NCI-H82 (cell line): ENCODE results near the gene NAT10.
"Not testable (repeated sequence)": the region's sequence is repeated elsewhere in the genome, so short reads cannot be mapped to it uniquely, and the experiment has no call there.

Source experiments
- DNase-seq: peaks from one replicate; lab custom pipeline; 2025; lab: John Stamatoyannopoulos, UW

NAT10 gene

DNA sequence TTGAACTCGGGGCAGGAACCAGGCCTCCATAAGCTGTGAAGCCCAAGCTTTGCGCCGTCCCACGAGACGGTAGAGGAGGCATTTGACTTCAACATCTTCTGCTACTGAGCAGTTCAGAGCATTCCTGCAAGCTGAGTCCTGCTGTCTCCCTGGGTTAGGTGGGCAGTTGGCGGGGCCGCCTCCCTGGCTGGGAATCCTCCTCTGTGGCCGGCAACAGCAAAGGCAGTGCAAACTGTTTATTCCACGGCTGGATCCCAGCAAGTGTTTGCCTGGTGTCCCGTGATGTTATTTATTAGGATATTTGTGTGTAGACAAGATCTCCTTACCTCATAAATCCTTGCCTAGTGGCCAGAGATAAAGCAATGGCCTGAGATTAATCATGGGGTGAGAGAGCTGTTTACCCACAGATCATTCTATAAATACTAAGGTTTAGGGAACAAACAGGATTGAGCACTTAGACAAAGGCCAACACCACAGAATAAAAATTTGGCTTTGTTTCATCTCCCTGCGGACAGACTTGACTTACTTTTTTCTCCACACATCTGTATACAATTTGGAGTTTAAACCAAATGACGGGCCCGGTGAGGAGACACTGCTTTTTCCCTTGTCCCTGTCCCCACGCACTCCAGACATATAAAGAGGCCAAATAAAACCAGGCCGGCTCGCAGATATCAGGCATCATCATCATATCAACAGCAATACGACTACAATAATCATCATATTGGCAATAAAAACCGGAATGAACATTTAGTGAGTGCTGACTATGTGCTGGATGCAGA, 63.4 kb downstream of the NAT10 start:
- DNase-seq: peak; percentile 27

GRCh38 chr11:34169686-34170085, 64.3 kb downstream of the NAT10 start:
- peak; percentile 76 for DNase-seq

GRCh38 chr11:34173050-34173449, 67.6 kb downstream of the NAT10 start:
- no peak for DNase-seq

DNA sequence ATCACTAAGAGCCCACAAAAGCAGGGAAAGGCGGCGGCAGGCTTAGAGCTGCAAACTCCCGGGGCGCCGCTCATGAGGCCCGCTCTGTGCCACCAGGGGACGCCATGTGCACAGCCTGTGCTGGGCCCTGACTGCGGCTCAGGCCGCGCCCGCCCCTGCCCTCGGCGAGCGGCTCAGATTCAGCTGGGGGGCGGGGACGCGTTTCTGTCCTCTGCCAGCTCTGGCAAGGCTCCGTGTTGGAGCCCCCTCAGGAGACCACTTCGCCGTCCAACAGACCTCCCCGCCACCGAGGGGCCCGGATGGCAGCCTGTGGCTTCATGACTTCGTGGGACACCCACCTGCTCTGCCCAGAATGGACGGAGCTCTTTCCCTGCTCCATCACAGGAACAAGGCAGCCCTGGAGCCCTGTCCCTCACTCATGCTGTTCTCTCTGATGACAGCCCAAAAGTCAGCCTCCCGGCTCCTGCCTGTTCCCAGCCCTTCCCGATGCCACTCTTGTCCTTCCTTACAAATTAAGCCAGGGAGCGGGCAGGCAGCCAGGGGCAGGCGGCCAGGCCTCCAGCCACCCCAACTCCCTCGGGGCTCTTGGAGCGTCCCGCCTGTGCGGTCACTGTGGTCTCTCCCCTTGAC, 69.1 kb downstream of the NAT10 start:
- peak; percentile 86 for DNase-seq

DNA sequence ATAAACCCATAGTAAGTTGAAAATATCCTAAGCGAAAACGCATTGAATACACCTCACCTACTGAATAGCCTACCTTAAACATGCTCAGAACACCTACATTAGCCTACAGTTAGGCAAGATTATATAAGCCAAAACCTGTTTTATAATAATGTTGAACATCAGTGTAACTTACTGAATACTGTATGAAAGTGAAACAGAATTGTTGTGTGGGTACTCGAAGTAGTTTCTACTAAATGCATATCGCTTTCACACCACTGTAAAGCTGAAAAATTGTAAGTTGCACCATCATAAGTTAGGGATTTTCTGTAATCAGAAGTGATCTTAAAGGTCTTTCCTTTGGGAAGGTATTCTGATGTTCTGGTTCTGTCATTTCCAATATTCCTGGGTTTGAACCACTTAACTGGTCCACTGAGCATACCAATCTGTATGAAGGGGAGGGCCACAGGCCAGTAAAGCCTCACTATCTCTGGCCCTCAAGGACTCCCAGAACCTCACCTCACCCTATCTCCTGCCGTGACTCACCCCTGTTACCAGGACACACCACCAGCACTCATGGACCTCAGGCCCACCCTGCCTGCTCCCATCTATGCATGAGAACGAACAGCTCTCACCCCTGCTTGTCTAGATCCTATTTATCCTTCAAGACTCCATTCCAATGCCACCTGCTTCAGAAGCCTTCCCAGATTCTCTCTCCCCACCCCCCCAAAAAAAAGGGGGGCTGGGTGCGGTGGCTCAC, 70.0 kb downstream of the NAT10 start:
- DNase-seq: no peak

DNA sequence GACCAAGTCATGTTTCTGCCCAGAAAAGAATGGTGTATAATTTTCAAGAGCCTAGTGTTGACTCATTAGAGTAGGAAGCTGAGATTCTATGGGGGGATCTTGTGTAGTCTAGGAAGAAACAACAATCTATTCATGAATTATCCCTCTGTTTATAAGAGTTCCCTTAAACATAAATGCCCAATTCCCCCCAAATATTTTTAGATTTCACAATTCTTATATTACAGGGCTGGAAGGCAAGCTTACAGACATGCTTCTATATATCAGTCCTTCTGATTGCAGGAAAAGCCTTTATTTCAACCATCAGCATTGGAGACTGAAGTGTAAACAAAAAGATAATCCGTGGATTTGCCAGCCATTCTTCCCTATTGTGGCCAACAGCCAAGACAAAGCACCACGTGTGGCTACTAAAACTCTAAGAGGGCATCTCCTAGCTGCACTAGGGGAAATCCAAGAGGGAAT, 71.4 kb downstream of the NAT10 start:
- peak; percentile 68 for DNase-seq

- DNase-seq: no peak
Observed at GRCh38 chr11:34178209-34178821, 72.9 kb downstream of the NAT10 start.

GRCh38 chr11:34179026-34179675, 73.7 kb downstream of the NAT10 start:
- DNase-seq: no peak

- DNase-seq: no peak
Observed at GRCh38 chr11:34180040-34180813, 74.8 kb downstream of the NAT10 start.

DNA sequence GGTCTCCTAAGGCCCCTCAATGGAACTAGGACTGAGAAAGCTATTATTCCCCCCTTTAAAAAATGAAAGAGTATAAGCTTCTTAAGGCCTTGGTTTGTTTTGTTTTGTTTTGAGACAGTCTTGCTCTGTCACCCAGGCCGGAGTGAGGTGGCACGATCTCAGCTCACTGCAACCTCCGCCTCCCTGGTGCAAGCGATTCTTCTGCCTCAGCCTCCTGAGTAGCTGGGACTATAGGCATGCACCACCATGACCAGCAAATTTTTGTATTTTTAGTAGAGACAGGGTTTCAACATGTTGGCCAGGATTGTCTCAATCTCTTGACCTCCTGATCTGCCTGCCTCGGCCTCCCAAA, 75.4 kb downstream of the NAT10 start:
- not testable (repeated sequence) for DNase-seq

DNA sequence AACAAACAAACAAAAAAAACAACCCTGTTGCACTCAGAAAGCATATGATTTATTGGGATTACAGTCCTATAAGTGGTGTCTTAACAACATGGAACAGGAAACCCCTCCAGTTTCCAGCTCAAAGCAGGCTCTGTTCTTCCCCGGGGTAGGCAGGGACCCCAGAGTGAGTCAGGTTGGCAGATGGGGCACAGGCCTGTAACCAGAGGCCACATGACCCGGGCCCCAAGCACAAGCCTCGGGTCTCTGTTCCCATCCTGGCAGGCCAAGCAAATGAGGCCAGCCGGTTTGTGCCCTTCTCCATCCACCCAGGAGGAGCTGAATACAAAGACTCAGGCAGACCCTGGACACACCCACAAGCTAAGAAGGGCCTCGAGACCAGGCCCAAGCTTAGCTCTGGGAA, 75.8 kb downstream of the NAT10 start:
- DNase-seq: no peak

- no peak for DNase-seq
Observed at GRCh38 chr11:34181856-34182405, 76.5 kb downstream of the NAT10 start.

GRCh38 chr11:34182425-34182824, 77.0 kb downstream of the NAT10 start:
- DNase-seq: no peak

DNA sequence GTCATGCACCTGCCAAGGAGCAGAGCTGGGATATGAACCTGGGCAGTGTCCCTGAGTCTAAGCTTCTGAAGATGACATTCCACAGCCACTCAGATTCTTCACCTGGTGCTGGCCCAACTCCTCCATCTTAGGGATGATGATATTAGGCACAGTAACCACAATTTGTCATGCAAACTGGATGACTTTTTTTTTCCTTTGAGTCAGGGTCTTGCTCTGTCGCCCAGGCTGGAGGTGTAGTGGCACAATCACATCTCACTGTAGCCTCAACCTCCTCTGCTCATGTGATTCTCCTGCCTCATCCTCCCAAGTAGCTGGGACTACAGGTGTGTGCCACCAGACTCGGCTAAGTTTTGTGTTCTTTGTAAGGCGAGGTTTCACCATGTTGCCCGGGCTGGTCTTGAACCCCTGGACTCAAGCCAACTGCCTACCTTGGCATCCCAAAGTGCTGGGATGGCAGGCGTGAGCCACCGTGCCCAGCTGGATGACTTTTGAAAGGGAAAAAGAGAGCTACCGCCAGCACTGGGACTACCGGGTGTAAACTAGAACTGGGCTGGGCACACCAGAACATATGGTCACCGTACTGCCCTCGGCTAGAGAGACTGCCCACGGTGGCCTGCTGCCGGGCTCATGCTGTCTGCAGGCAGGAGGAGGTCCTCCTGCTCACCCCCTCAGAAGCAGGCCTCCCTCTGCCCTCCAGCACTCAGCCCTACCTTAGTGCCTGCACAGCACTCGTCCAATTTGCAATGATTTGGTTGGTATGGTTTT, 77.7 kb downstream of the NAT10 start:
- no peak for DNase-seq

DNA sequence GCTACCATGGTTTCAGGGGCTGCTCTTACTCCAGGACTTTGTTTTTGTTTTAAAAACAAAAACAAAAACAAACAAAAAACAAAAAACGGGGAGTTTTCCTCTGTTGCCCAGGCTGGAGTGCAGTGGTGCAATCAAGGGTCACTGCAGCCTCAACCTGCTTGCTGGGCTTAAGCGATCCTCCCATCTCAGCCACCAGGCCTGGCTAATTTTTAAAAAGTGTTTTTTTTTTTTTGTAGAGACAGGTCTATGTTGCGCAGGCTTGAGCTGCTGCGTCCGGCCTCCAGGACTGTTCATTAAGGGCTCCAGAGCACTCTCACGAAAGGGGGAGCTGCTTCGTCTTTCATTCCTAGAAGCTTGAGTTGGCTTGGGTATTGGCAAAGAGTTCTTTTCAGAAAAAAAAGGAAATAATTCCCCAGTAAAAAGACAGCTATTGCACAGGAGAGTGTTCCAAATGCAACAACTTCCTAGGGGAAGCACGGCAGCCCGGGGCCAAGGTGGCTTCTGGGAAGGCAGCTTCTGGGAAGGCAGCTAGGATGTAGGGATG, 78.5 kb downstream of the NAT10 start:
- DNase-seq: no peak

DNA sequence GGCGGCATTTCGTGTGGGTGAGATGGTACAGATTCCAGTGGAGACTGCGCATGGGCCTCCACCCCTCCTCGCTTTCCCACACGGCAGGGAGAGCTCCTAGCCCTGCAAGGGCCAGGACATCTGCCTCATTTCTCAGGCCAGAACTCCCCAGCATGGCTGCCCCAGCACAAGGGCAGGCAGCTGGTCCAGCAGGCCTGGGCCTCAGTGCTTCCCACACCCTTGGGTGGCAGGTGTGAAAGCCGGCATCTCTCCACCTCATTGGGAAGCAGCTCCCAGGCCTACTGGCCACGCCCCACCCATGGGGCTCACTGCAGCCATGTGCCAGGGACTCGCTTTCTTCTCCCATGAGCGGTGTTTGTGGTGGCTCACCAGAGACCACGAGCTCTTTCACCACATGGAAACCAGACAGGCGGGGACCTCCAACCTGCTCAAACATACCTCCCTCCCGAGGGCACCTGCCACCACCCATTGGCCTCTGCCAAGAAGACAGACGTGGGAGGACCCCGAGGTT, 79.1 kb downstream of the NAT10 start:
- DNase-seq: no peak

DNA sequence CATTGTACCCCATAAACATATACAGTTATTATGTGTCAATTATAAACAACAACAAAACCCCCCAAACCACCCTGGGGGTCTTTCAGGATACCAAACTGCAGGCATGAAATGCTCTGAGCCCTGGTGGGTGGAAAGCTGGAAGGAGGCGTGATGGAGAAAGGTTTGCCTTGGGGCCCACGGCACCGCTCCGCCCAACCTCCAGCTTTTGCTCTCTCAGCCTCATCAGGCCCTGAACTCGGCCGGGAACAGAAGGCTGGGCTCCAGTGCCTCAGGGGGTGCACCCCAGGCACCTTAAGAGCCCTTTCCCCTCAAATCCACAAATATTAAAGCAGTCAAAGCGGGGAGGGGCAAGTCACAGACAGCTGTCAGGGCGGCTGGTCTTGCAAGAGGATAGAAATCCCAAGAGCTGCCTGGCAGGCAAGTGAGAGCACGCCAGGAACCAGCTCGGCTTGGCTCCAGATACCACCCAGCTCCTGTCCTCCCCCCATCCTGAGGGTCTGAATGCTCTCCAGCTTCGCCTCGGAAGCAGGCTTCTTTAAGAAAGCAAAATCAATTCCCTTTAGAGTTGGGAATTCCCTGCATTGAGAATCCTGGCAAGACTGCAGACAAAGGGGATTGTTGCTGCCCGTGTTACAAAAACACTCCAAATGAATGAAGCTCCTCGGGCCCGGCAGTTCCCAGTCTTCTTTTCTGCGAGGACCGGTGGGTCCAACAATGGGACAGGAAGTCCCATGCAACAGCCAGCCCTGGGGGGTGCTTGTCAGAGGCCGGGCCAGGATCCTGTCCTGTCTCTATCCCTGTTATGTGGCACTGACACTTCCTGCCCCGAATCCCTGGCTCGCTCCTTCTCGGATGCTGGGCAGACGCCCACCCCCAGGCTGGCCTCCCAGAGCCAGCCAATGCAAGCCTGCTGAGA, 80.8 kb downstream of the NAT10 start:
- DNase-seq: no peak

GRCh38 chr11:34188181-34188580, 82.8 kb downstream of the NAT10 start:
- DNase-seq: no peak

DNA sequence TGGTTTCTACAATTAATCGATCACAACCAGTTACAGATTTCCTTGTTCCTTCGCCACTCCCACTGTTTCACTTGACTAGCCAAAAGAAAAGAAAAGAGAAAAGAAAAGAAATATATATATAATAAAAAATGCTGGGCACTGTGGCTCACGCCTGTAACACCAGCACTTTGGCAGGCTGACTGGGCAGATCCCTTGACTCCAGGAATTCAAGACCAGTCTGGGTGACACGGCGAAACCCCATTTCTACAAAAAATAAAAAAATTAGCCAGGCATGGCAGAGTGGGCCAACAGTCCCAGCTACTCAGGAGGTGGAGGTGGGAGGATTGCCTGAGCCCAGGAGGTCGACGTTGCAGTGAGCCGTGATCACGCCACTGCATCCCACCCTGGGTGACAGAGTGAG, 83.8 kb downstream of the NAT10 start:
- DNase-seq: no peak
